SH-SY5Y (cell line): ENCODE data around the gene DLL1.

Experiments
- GATA2 ChIP-seq: IDR thresholded peaks from 2 replicates; pipeline ENCODE4 v1.6.1; 2011; ENCODE audit warnings: mild to moderate bottlenecking, low read depth, low read length
- GATA3 ChIP-seq: IDR thresholded peaks from 2 replicates; pipeline ENCODE4 v1.6.1; 2011; ENCODE audit warnings: low read depth, mild to moderate bottlenecking, low read length, moderate library complexity

DNA sequence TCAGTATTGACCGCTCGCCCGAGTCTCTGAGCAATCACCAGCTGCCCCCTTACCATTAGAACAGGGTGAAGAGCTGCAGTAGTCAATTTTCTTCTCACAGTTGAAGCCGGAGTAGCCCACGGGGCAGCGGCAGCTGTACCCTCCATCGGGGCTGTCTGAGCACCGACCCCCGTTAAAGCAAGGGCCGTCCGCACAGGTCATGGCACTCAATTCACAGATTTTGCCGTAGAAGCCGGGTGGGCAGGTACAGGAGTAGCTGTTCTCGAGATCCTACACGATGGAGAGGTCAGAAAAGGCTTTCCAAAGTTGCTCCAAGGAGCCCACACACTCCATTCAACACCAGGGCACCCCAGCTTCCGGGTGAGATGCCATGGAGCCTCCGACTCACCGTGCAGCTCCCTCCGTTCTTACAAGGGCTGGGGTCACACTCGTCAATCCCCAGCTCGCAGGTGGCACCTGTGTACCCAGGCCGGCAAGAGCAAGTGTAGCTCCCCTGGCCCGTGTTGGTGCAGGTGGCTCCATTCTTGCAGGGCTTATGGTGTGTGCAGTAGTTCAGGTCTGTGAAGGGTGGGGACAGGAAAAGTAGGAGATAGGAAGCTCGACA, 5.9 kb downstream of the DLL1 start:
- TF ChIP-seq GATA2 (no peak), GATA3 (no peak)
